HG03159 (cell line): ENCODE results near the gene CD4.
"Not testable (repeated sequence)": the region's sequence is repeated elsewhere in the genome, so short reads cannot be mapped to it uniquely, and the experiment has no call there.

Experiments
- ATAC-seq: cut with Tn5 transposase; IDR thresholded peaks from one replicate; pipeline ENCODE4 v1.9.1; 2021; ENCODE audit warnings: mild to moderate bottlenecking, moderate library complexity; ENCODE audit not compliant: unreplicated experiment

The CD4 gene

DNA sequence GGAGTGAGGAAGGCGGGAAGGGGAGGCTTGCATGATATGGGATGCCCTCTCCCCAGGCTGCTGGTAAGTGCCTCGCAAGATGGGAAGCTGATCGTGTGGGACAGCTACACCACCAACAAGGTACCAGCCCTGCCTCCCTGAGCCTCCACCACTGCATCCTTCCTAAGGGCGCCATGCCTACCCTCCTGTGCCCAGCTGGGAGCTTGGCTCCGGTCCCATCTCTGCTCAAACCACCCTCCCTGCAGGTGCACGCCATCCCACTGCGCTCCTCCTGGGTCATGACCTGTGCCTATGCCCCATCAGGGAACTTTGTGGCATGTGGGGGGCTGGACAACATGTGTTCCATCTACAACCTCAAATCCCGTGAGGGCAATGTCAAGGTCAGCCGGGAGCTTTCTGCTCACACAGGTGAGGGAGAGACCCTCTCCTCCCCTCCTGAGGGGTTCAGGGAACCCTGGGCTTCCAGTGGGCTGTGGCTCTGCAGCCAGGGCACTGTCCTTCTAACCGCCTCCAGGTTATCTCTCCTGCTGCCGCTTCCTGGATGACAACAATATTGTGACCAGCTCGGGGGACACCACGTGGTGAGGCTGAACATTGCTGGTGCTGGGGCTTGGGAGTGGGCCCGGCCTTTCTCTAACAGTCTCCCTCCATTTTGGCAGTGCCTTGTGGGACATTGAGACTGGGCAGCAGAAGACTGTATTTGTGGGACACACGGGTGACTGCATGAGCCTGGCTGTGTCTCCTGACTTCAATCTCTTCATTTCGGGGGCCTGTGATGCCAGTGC, 54.0 kb downstream of the CD4 start:
- no peak for ATAC-seq

DNA sequence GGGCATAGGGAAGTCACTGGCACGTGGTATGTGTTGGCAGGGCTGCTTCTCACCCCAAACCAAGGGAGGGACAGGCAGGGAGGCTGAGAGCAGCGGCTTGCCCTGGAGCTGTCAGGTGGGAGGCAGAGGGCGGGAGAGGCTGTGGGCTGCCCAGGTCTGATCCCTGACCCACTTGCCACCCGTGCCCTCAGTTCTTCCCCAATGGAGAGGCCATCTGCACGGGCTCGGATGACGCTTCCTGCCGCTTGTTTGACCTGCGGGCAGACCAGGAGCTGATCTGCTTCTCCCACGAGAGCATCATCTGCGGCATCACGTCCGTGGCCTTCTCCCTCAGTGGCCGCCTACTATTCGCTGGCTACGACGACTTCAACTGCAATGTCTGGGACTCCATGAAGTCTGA, 56.1 kb downstream of the CD4 start:
- ATAC-seq = no peak

DNA sequence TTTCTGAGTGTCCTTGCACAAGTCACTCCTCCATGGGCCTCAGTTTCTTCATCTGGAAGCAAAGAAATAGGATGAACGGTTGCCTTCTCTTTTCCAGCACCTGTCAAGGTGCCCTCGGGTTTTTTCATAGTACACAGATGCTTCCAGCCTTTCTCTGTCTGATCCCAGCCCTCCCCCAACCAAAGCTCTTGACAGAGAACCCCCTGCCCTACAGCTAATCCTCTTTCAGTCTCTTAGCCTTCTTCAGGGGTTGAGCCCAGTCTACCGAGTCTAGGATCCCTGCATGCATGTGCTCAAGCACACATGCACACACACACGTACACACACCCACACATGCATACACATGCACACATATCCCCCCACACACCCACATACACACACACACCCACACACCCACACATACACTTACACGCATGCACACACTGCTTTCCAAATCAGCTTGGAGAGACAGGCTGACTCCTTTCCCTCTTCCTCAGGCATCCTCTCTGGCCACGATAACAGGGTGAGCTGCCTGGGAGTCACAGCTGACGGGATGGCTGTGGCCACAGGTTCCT, 57.1 kb downstream of the CD4 start:
- ATAC-seq = no peak

DNA sequence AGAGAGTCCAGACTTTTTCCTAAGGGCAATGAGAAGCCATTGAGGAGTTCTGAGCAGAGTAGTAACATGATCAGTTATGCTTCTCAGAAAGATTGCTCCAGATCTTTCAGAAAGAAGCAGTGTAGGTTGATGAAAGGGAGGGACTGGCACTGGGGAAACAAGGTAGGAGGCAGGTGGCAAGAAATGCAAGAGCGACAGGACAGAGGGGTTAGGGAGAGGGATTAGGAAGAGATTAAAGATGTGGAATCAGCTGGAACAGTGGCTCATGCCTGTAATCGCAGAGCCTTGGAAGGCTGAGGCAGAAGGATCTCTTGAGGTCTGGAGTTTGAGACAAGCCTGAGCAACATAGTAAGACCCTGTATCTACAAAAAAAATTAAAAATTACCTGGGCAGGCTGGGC, 58.3 kb downstream of the CD4 start:
- no peak for ATAC-seq

DNA sequence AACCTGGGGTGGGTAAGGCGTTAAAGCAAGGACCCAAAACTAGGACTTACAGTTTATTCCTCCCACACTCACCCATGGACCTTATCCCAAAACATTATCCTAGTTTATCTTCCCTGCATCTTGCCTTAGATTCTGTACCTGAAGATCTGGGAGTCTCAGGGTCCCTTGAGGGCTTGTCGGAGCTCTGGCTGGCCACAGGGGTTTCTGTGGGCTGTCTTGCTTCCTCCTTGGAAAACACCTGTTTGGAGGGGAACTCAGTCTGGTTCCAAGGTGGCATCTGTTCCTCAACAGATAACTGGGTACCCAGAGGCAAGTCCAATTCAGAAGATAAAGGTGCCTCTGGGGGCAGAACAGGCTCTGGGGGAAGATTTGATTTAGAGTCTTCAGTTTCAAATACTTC, 60.1 kb downstream of the CD4 start:
- ATAC-seq = no peak

DNA sequence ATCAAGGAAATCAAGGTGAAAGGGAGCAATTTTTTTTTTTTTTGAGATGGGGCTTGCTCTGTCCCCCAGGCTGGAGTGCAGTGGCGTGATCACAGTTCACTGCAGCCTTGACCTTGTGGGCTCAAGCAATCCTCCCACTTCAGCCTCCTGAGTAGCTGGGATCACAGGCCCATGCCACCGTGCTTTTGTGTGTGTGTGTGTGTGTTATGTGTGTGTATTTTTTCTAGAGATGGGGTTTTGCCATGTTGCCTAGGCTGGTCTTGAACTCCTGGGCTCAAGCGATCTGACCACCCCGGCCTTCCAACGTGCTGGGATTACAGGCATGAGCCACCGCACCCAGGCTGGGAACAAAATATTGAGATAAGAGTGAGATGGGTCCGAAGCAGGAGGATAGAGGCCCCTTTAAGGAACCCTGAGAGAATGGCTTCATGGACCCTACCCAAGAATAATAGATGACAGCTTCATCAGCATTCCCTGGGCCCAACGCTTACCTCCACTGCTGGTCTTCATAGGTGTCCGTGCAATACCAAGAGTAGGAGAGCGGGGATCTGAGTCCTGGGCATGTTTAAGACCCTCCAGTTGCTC, 60.7 kb downstream of the CD4 start:
- ATAC-seq = no peak

DNA sequence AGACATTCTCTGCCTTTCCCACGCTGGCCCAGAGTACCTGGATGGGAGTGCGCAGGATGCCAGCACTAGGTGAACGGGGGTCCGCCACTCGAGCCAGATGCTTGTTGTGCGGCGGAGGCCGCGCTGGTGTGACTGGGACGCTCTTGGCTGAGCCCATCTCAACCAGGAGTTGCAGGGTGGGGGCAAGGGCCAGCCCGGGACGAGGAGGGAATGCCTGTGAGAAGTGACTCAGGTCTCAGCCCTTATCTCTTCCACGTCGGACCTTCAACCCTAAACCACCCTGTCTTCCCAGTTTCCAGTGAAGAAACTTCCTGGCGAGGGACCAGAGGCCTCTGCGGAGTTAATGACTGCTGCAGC, 61.4 kb downstream of the CD4 start:
- no peak for ATAC-seq

DNA sequence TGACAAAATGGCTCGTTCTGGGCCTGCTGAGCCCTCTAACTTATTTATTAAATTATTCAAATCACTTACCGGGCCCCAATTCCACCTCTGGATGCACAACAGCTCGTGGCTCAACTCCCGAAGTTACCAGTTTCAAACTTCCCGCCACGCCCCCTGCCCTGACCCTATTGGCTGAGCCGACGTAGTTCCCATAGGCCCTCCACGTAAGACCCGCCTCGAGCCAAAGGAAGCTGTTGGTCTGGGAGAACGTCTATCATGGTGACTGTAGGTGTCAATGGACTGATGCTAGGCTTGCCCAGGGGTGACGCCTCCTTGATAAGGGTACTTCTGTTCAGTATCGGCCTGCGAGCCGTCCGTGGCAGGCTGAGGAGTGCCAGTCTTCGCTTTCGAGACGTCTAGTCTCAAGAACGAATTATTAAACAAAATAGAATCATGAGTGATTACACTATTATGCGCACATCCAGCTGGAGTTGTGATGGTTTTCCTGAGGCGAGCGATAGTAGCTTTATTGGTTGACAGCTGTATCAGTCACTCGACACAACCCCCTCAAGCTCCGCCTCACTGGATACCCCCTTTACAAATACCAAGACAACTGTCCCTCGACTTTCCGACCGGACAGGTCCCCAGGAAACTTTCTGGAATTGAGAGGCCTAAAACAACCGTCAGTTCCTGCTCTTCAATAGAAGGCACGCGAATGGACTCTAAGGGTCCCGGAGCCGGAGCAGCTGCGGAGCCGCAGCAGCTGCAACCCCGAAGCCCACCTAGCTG, 62.0 kb downstream of the CD4 start, which contains the start of gene CDCA3:
TSS of gene CDCA3 (minus strand) at position 134 of the 768 bp plus-strand sequence. CDS start 334 bp downstream, outside the sequence.
- ATAC-seq = peak; percentile 59

DNA sequence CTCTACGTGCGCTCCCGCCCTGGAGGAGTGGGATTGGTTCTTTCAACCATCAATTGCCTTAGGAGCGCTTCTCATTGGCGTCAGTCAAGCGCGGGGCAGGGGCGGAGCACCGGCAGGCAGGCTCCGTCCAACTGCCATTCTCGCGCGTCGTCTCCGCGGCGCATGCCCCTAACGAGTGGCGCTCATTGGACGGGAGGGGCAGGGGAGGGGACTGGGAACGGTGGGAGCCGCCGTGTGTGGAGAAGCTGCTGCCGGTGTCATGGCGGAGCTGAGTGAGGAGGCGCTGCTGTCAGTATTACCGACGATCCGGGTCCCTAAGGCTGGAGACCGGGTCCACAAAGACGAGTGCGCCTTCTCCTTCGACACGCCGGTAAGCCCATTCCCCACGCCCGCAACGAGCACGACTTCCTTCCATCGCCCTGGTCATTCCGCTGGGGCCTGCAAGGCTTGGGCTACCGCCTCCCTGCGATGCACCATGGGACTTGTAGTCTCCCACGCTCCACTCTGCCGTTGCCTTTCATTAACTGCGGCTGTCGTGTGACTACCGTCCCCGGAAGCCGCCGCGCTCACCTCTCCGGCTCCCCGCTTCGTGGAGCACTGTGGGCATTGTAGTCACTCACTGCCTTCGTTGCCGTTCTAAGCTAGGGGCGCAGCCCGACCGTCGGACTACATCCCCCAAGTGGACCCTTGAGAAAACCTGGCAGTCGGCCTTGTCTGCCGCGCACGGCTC, 62.8 kb downstream of the CD4 start, which contains the start of gene USP5:
TSS of gene USP5 (plus strand) at position 230 of the 730 bp plus-strand sequence. CDS start at position 260, 30 bp downstream.
- ATAC-seq = peak; percentile 68

DNA sequence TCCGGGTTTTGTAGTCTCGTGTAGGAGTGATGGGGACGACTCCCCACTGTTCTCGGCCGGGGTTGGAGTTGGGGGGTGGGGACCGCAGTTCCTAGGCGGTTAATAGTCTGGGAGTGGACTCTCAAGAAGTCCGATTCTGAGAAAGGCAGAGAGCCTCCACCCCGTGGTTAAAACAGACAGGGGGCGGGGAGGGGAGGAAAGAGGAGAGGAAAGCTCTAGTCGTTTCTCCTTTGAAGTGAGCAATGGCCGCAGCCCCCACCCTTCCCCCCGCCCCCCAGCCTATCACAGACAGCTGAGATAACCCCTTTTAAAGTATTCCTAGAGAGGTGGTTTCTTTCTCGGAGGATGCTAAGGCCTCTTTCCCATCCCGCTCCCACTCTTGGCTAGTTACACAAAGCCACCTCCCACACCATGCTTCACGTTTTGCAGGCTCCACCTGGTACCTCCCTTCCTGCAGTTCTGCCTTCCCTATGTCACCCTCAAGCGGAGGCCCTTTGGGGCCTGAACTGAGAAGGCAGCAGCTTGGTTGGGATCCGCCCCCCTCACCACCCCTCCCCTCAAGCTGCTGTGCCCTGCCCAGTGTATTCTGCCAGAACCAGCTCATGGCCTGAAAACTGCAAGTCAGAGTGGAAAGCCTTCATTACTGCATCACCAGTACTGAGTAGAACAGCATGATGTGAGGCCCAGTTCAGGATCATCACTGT, 63.5 kb downstream of the CD4 start:
- no peak for ATAC-seq

DNA sequence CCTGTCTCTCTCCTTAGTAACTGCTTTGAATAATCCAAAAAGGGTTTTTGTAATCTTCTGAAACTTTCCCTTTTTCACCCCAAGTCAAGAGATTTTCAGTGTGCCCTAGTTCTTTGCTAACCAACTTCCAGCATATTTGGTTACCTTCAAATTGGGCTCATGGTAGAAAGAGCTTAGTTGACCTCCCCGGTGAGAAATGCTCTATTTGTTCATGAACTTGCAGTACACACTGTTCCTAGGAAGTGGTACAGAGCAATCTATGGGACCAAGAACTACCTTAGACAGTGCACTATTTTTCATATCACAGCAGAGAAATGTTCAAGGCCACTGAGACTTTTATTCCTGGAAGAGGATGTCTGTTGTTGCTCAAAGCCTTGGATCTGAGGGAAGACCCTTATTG, 64.3 kb downstream of the CD4 start:
- no peak for ATAC-seq

DNA sequence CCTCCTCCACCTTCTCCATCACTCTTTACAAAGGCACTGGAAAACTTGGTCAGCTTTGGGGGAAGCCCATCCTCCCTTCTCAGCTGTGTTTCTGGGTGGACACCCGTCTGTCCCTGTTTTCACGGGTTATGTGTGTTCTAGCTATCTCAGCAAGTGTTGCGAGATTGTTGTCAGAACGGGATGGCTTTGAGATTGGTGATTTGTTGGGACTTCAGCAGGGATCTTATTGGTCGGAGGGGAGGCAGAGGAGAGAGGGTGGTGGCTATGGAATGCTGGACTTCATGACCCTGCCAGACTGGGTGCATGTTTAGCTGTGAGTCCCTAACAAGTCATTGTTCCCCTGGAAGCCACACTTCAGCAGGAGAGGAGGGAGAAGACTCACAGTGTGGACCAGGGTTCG, 64.7 kb downstream of the CD4 start:
- ATAC-seq = no peak

DNA sequence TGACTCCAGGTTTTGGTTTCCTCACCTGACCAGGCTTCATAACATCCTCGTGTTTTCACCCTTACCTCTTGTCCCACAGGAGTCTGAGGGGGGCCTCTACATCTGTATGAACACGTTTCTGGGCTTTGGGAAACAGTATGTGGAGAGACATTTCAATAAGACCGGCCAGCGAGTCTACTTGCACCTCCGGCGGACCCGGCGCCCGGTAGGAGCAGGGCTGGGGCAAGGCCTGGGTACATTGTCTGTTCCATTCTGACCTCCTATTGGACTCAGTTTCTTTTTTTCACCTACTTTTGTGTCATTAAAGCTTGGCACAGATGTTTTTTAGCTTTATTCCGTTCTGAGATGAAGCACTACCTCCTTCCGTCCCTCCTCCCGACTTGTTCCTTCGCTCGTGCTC, 66.0 kb downstream of the CD4 start:
- ATAC-seq = no peak

DNA sequence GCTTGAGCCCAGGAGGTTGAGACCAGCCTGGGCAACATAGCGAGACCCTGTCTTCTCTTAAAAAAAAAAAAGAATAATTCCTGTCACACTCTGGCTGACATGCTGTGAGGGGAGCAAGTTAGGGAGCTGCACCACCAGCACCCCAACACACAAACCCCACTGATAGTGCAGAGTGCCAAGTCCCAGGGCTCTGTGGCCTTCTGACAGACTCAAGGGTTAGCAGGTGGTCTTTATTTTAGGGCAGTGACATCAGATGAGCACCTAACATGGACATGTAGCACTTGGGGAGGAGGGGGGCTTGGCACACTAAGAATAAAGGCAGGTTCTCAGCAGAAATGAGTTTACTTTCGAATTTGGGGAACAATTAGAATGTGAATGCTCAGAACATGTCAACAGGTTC, 69.5 kb downstream of the CD4 start:
- ATAC-seq = no peak

DNA sequence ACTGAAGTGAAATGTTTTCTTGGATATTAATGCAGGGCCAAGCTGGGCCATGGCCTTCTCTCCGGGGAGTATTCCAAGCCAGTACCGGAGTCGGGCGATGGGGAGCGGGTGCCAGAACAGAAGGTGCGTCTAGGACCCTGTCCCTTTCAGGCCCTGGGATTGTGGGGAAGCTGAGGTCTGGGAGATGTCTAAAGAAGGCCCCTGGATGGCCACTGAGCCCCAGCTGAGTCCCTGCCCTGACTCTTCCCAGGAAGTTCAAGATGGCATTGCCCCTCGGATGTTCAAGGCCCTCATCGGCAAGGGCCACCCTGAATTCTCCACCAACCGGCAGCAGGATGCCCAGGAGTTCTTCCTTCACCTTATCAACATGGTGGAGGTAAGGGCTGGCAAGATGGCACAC, 70.8 kb downstream of the CD4 start:
- ATAC-seq = no peak

DNA sequence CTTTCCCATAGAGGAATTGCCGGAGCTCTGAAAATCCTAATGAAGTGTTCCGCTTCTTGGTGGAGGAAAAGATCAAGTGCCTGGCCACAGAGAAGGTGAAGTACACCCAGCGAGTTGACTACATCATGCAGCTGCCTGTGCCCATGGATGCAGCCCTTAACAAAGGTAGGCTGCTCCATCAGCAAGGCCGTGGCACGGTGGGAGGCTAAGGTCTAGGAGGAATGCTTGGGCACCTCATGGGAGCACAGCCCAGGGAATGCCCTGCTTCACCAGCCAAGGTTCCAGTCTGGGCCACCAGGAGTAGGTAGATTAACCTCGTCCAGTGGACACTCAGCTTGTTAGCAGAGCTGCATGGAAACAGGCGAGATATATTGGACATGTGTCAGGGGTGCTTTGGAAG, 71.6 kb downstream of the CD4 start:
- ATAC-seq = no peak

DNA sequence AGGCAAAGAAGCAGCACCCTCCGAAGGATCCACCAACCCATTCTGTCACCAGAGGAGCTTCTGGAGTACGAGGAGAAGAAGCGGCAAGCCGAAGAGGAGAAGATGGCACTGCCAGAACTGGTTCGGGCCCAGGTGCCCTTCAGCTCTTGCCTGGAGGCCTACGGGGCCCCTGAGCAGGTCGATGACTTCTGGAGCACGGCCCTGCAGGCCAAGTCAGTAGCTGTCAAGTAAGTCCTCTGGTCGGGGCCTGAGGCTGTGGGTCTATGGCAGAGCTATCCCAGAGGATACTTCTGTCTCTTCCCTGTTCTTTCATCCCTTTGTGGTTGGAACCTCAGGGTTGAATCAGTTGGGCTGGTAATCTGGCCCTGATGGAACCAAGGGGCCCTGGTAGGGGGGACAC, 72.1 kb downstream of the CD4 start:
- ATAC-seq = no peak

DNA sequence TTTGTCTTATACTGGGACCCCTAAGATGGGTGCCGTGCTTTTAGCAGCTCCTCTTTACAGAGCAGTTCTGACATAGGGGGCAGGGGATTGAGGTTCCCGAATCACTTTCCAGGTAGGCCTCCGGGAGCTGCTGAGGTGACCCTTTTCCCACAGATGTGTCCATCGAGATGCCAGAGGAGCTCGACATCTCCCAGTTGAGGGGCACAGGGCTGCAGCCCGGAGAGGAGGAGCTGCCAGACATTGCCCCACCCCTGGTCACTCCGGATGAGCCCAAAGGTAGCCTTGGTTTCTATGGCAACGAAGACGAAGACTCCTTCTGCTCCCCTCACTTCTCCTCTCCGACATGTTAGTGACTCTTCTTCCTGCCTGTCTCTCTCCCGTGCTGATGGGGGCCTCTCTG, 73.7 kb downstream of the CD4 start:
- ATAC-seq = no peak

DNA sequence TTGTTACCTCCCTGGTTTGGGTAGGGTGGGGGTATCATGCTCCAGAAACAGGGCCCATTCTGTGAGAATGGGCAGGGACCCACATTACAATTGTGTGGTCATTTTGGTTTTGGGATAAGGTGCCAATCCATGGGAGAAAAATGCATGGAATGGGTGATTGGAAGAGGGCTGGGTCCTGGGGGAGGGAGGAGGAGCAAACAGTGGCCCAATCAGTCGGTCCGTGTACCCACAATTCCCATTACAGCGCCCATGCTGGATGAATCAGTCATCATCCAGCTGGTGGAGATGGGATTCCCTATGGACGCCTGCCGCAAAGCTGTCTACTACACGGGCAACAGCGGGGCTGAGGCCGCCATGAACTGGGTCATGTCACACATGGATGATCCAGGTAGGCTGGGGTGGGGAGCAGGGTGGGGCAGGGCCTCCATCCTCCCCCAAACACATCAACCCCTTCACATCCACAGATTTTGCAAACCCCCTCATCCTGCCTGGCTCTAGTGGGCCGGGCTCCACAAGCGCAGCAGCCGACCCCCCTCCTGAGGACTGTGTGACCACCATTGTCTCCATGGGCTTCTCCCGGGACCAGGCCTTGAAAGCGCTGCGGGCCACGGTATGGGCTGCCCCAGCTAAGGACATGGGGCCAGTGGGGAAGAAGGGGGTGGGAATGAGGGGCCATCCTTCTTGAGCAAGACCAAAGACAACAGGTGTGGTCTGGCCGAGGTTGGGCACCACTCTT, 74.4 kb downstream of the CD4 start:
- no peak for ATAC-seq

DNA sequence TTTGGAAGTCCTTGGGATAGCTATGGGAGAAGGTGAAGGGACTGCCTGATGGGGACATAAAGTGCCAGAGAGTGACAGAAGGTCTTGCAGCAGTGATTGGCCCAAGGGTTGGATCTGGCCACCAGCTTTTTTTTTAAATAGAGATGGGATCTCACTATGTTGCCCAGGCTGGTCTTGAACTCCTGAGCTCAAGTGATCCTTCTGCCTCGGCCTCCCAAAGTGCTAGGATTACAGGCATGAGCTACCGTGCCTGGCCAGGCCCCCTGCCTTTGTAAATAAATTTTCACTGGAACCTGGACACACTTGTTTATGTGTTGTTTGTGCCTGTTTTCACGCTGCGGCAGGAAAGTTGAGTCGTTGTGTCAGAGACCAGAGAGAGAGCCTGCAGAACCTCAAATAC, 76.0 kb downstream of the CD4 start:
- not testable (repeated sequence) for ATAC-seq
